C4-2B (cell line): ENCODE measurements around the gene PDE4D.

Experiments
- ZFX ChIP-seq: fragments of 450-650 bp; IDR thresholded peaks from 2 replicates; pipeline ENCODE4 v1.6.1; 2017
- TF ChIP-seq, protein P1 (sequence below): fragments of 450-650 bp; conservative IDR thresholded peaks from 2 replicates; pipeline ENCODE4 v1.5.1; 2017; ENCODE audit warnings: mild to moderate bottlenecking

DNA sequence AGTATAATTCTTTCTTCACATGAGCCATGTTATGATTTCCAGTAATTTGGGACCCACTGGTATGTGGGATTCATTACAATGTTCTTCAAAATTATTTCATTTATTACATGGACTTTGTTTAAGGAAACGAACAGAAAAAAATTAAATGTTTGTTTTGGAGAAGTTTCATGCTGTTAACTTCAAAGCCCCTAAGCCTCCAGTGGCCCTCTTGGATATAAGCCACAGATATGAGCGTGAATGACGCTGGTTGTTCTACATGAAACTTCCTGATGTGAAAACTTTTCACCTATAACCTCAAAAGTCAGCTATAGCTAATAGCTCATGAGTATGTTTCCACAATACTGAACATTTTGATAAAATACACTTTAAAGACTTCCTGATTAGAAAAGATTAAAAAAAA, 334.2 kb downstream of the PDE4D start:
- TF ChIP-seq, protein P1, sequence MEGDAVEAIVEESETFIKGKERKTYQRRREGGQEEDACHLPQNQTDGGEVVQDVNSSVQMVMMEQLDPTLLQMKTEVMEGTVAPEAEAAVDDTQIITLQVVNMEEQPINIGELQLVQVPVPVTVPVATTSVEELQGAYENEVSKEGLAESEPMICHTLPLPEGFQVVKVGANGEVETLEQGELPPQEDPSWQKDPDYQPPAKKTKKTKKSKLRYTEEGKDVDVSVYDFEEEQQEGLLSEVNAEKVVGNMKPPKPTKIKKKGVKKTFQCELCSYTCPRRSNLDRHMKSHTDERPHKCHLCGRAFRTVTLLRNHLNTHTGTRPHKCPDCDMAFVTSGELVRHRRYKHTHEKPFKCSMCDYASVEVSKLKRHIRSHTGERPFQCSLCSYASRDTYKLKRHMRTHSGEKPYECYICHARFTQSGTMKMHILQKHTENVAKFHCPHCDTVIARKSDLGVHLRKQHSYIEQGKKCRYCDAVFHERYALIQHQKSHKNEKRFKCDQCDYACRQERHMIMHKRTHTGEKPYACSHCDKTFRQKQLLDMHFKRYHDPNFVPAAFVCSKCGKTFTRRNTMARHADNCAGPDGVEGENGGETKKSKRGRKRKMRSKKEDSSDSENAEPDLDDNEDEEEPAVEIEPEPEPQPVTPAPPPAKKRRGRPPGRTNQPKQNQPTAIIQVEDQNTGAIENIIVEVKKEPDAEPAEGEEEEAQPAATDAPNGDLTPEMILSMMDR = no peak
- TF ChIP-seq ZFX = no peak
